Cardiac muscle cell (in vitro differentiated cells and primary cell): ENCODE results near the gene SEC14L1. TPM values are rescaled to one million over a fixed set of nuclear protein-coding genes. Genes with fewer than 3 reads are reported as not detected.

ENCODE experiments used
- DNase-seq, 2 donors: peaks; one replicate each; pipeline versions ENCODE4 v3.0.0 to v3.0.0-alpha.2; 2010 to 2017; ENCODE audit warnings: low read depth in 1 of 2, low spot score in 1 of 2
- H3K27ac ChIP-seq: fragments of 200-600 bp; sonication (generic); 2 replicates; pipeline ENCODE4 v1.5.1; 2016
- H3K27me3 ChIP-seq: fragments of 200-600 bp; sonication (generic); 2 replicates; pipeline ENCODE4 v1.6.0; 2016; ENCODE audit warnings: control low read depth
- H3K36me3 ChIP-seq: fragments of 200-600 bp; sonication (generic); 2 replicates; pipeline ENCODE4 v1.5.1; 2016; ENCODE audit warnings: control low read depth
- H3K4me1 ChIP-seq: fragments of 200-600 bp; sonication (generic); 2 replicates; pipeline ENCODE4 v1.8.1; 2017; ENCODE audit warnings: low read depth, mild to moderate bottlenecking, mixed run types
- H3K4me3 ChIP-seq: fragments of 200-600 bp; sonication (generic); 2 replicates; pipeline ENCODE4 v1.5.1; 2016; ENCODE audit warnings: mild to moderate bottlenecking
- H3K9me3 ChIP-seq: fragments of 200-600 bp; sonication (generic); 2 replicates; pipeline ENCODE4 v1.5.1; 2017; ENCODE audit warnings: low read depth, mild to moderate bottlenecking, control low read depth
- CTCF ChIP-seq: IDR thresholded peaks from 2 replicates; pipeline ENCODE4 v1.5.1; 2012; ENCODE audit warnings: low read depth, mild to moderate bottlenecking, low read length
- polyA plus RNA-seq: library from polyadenylated mRNA; unstranded; fragments of >200 nt; fragmentation: Nextera tagmentation; extraction: Ambion mirVana; gene quantifications from 2 replicates; pipeline ENCODE4 v1.2.1, GENCODE V29; 2016
- total RNA-seq: library from RNA; depleted of rRNA; stranded (reverse); fragments of >200 nt; gene quantifications from 2 replicates; pipeline ENCODE4 v1.2.3, GENCODE V29; 2016

Gene SEC14L1
- total and polyA plus RNA-seq, 2 experiments from 2014 or later = 25.5 to 30.0 TPM

DNA sequence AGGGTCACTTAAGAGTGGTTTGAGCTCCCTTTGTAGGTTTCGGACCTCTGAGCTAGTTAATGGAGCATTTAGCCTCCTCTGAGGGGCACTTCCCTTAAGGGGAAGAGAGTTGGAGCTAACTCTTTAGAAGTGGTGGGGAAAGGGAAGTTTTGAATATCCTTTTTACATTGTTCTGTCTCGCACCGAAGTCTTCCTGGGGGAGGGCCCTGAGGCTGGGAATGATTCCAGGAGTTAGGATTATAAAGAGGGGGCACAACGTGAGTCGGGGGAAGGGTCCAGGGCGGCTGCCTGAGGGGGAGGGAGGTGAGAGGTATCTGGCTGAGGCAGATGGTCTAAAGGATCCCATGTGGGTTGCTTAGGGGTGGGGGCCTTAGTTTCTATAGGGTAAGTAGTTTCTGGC is 32.3 kb downstream of the SEC14L1 start:
- peaks cover 7% of the 10 kb centered on the region for H3K4me1 ChIP-seq
- no peaks in the 10 kb centered on the region for H3K9me3 ChIP-seq
- no peaks in the 10 kb centered on the region for H3K27me3 ChIP-seq
- H3K36me3 ChIP-seq = no peaks in the 10 kb centered on the region
- no peak overlapping the region for H3K4me3 ChIP-seq
- TF ChIP-seq CTCF = no peak
- no peak overlapping the region for H3K27ac ChIP-seq
- DNase-seq = no peak

GRCh38 chr17:77174928-77175661 is 34.3 kb downstream of the SEC14L1 start:
- no peak overlapping the region for H3K27ac ChIP-seq
- no peak overlapping the region for H3K4me3 ChIP-seq

GRCh38 chr17:77177002-77177741 is 36.4 kb downstream of the SEC14L1 start:
- peak overlapping the region; percentile 2 for H3K27ac ChIP-seq
- H3K27me3 ChIP-seq = no peaks in the 10 kb centered on the region
- TF ChIP-seq CTCF = no peak
- H3K4me1 ChIP-seq = peaks cover 10% of the 10 kb centered on the region
- H3K4me3 ChIP-seq = no peak overlapping the region
- no peak for DNase-seq
- no peaks in the 10 kb centered on the region for H3K9me3 ChIP-seq
- no peaks in the 10 kb centered on the region for H3K36me3 ChIP-seq

More at GRCh38 chr17:77174928-77175661, 34.3 kb downstream of the SEC14L1 start:
- DNase-seq = no peak
- TF ChIP-seq CTCF = no peak
- Histone ChIP-seq H3K4me1 (peaks cover 10% of the 10 kb centered on the region), H3K36me3 (no peaks in the 10 kb centered on the region), H3K9me3 (no peaks in the 10 kb centered on the region), H3K27me3 (no peaks in the 10 kb centered on the region)

DNA sequence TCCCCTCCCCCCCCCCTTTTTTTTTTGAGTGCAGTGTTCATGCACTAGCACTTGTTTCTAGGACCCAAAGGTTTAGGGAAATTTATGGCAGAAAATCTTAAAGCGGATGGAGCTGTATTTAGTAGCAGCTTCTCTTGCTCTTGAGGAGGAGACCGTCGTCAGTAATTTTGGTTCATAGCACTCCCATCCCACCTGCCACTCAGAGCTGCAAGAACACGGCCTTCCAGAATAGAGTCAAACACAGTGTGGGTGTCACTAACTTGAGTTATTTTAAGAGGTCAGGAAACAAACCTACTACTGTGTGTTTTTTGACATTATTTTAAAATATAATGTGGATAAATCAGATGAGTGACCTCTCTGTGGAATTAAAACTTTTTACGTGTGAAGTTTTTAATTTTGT is 37.3 kb downstream of the SEC14L1 start:
- peaks cover 10% of the 10 kb centered on the region for H3K4me1 ChIP-seq

GRCh38 chr17:77178563-77178962 is 37.8 kb downstream of the SEC14L1 start:
- Histone ChIP-seq H3K36me3 (no peaks in the 10 kb centered on the region), H3K27ac (no peak overlapping the region), H3K27me3 (no peaks in the 10 kb centered on the region), H3K4me1 (peaks cover 10% of the 10 kb centered on the region), H3K9me3 (no peaks in the 10 kb centered on the region), H3K4me3 (no peak overlapping the region)
- no peak for TF ChIP-seq CTCF
- no peak for DNase-seq

More for the DNA sequence above, 37.3 kb downstream of the SEC14L1 start:
- H3K9me3 ChIP-seq = no peaks in the 10 kb centered on the region
- H3K4me3 ChIP-seq = no peak overlapping the region
- no peaks in the 10 kb centered on the region for H3K27me3 ChIP-seq
- DNase-seq = no peak
- no peak for TF ChIP-seq CTCF
- H3K36me3 ChIP-seq = no peaks in the 10 kb centered on the region
- H3K27ac ChIP-seq = peak overlapping the region; percentile 34
